Type B pancreatic cell (in vitro differentiated cells): ENCODE results near the gene POU6F2. TPM values are rescaled to one million over a fixed set of nuclear protein-coding genes. Genes with fewer than 3 reads are reported as not detected.
"Not testable (repeated sequence)": the region's sequence is repeated elsewhere in the genome, so short reads cannot be mapped to it uniquely, and the experiment has no call there.

Experiments used
- DNase-seq: peaks from one replicate; pipeline ENCODE4 v3.0.0; 2021; ENCODE audit warnings: mixed read lengths; ENCODE audit not compliant: unreplicated experiment; ENCODE audit errors: extremely low spot score
- H3K27ac Mint-ChIP-seq: 2 replicates; pipeline ENCODE4 v1.8.0; 2021; ENCODE audit warnings: mild to moderate bottlenecking, mixed read lengths
- H3K27me3 Mint-ChIP-seq: 2 replicates; pipeline ENCODE4 v1.8.0; 2021; ENCODE audit warnings: mixed read lengths
- H3K36me3 Mint-ChIP-seq: 2 replicates; pipeline ENCODE4 v1.8.0; 2021; ENCODE audit warnings: mixed read lengths
- H3K4me1 Mint-ChIP-seq: one replicate; pipeline ENCODE4 v1.8.0; 2021; ENCODE audit warnings: mixed read lengths; ENCODE audit not compliant: unreplicated experiment
- H3K4me3 Mint-ChIP-seq: 2 replicates; pipeline ENCODE4 v1.8.0; 2021; ENCODE audit warnings: mild to moderate bottlenecking, mixed read lengths
- H3K9me3 Mint-ChIP-seq: 2 replicates; pipeline ENCODE4 v1.8.0; 2021; ENCODE audit warnings: mixed read lengths
- total RNA-seq: library from RNA; stranded (reverse); gene quantifications from 2 replicates; pipeline ENCODE4 v1.2.1, GENCODE V29; 2021; ENCODE audit warnings: low replicate concordance
- TF ChIP-seq, protein P1 (sequence below): fragments of 200-600 bp; sonication (generic); conservative IDR thresholded peaks from 2 replicates; pipeline ENCODE4 v1.5.0; 2021; ENCODE audit warnings: antibody characterized with exemption, mild to moderate bottlenecking

POU6F2 gene
- total RNA-seq, 1 donor from 2014 or later: 1.4 TPM

DNA sequence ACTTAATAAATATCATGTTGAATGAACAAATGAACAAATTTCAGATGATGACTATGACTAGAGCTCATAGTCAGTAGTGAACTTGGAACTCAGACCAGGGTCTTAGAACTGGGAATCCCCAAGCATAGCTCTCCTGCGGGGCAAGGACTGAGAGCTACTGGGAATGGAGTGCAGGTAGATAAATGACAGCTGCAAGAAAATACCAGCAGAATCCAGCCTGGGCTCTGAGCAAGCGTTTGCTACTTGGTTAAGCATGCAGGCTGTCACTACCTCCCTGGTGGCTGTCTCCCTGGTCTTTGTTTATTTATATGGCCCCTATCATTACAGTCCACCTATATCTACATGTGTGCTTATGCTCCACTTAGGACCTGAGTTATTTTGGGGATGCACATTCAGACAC is 208.4 kb downstream of the POU6F2 start:
- H3K27me3 Mint-ChIP-seq: no peaks in the 10 kb centered on the region
- no peaks in the 10 kb centered on the region for H3K4me1 Mint-ChIP-seq
- TF ChIP-seq, protein P1, sequence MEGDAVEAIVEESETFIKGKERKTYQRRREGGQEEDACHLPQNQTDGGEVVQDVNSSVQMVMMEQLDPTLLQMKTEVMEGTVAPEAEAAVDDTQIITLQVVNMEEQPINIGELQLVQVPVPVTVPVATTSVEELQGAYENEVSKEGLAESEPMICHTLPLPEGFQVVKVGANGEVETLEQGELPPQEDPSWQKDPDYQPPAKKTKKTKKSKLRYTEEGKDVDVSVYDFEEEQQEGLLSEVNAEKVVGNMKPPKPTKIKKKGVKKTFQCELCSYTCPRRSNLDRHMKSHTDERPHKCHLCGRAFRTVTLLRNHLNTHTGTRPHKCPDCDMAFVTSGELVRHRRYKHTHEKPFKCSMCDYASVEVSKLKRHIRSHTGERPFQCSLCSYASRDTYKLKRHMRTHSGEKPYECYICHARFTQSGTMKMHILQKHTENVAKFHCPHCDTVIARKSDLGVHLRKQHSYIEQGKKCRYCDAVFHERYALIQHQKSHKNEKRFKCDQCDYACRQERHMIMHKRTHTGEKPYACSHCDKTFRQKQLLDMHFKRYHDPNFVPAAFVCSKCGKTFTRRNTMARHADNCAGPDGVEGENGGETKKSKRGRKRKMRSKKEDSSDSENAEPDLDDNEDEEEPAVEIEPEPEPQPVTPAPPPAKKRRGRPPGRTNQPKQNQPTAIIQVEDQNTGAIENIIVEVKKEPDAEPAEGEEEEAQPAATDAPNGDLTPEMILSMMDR: no peak
- no peaks in the 10 kb centered on the region for H3K36me3 Mint-ChIP-seq
- H3K9me3 Mint-ChIP-seq: no peaks in the 10 kb centered on the region
- no peak overlapping the region for H3K27ac Mint-ChIP-seq
- DNase-seq: no peak
- H3K4me3 Mint-ChIP-seq: no peak overlapping the region

DNA sequence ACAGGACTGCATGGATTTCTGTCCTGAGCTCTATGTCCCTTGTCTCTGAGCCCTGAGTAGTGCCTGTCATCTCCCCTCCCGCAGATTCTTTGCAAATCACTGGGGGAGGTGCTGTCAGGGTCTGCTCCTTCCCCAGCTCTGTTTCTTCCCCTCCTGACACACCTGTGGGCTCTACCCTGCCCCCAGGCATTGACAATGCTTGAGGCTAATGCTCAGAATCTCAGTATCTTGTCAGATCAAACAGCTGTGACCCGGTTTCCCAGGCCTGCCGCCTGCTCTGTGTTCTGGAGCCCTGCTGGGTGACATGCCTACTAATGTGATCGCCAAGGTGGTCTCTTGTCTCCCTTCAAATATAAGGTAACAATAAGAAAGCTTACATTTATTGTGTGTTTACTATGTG is 209.0 kb downstream of the POU6F2 start:
- Mint-ChIP-seq H3K4me1 (no peaks in the 10 kb centered on the region), H3K27ac (no peak overlapping the region), H3K4me3 (no peak overlapping the region), H3K36me3 (no peaks in the 10 kb centered on the region), H3K9me3 (no peaks in the 10 kb centered on the region), H3K27me3 (no peaks in the 10 kb centered on the region)
- TF ChIP-seq, protein P1: no peak
- no peak for DNase-seq

DNA sequence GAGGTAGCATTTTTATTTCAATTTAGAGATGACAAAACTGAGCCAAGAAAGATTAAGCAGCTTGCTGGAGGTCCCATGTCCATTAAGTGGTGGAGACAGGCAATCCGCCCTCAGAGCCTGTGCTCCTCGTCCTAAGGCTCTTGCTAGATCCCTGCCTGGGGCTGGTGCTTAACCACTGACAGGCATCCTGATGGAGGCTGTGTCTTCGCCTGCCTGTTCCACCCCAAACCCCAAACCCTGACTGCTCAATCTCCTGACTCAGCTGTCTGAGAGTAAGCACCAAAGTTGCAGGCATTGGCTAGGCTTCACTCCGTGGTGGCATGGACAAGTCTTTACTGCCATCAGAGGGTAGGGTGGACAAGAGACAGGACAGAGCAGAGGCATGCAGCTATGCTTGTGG is 209.4 kb downstream of the POU6F2 start:
- Mint-ChIP-seq H3K4me1 (no peaks in the 10 kb centered on the region), H3K36me3 (no peaks in the 10 kb centered on the region), H3K9me3 (no peaks in the 10 kb centered on the region), H3K4me3 (no peak overlapping the region), H3K27me3 (no peaks in the 10 kb centered on the region), H3K27ac (no peak overlapping the region)
- no peak for DNase-seq
- TF ChIP-seq, protein P1: no peak

DNA sequence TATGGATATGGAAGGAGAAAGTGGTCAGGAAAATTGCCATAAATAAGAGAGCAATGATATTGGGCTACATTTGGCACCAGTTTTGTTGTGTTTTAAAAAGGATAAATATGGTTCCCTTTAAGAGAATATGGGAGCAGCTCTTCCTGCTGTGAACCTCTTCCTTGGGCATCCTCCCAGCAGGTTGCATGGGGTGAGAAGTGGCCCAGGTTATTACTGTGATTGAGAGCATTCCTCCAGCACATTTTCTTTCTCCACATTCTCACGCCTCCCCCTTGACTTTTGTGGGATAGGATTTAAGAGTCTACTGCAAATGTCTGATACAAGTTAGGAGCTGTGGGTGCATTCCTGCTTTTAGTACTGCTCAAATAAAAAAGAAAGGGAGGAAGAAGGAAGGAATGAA is 214.8 kb downstream of the POU6F2 start:
- no peak for DNase-seq
- H3K4me3 Mint-ChIP-seq: no peak overlapping the region
- no peak overlapping the region for H3K27ac Mint-ChIP-seq
- no peaks in the 10 kb centered on the region for H3K4me1 Mint-ChIP-seq
- no peaks in the 10 kb centered on the region for H3K9me3 Mint-ChIP-seq
- no peaks in the 10 kb centered on the region for H3K27me3 Mint-ChIP-seq
- TF ChIP-seq, protein P1: no peak
- no peaks in the 10 kb centered on the region for H3K36me3 Mint-ChIP-seq

DNA sequence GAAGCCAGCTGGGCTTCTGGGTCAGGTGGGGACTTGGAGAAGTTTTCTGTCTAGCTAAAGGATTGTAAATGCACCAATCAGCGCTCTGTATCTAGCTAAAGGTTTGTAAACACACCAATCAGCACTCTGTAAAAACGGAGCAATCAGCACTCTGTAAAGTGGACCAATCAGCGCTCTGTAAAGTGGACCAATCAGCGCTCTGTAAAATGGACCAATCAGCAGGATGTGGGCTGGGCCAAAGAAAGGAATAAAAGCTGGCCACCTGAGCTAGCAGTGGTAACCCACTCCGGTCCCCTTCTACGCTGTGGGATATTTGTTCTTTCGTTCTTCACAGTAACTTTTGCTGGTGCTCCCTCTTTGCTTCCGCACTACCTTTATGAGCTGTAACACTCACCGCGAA is 216.7 kb downstream of the POU6F2 start:
- not testable (repeated sequence) for H3K27ac Mint-ChIP-seq, DNase-seq, H3K4me3 Mint-ChIP-seq, H3K9me3 Mint-ChIP-seq, H3K4me1 Mint-ChIP-seq, H3K27me3 Mint-ChIP-seq, H3K36me3 Mint-ChIP-seq

DNA sequence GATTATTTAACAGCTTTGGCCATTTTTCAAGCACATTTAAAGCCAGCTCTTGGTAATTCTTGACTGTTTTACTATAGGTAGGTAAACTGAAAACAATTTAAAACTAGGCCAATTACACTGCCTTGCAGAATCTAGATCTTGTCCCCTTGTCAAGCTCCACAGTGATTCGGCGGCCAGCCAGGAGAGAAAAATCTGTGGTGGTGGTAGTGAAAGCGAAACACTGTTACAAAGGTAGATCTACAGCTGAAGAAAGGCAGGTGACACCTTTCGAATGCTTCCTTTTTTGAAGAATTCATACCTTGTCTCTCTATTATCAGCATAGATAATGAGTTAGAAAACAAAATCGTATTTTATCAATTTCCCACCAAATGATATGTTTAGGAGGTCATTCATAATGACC is 218.3 kb downstream of the POU6F2 start:
- DNase-seq: no peak
- TF ChIP-seq, protein P1: no peak
- Mint-ChIP-seq H3K4me1 (no peaks in the 10 kb centered on the region), H3K4me3 (no peak overlapping the region), H3K36me3 (no peaks in the 10 kb centered on the region), H3K9me3 (no peaks in the 10 kb centered on the region), H3K27ac (no peak overlapping the region), H3K27me3 (peaks cover 2% of the 10 kb centered on the region)
